GM23338 (cell line): ENCODE data around the gene NCKAP5. TPM values are rescaled to one million over a fixed set of nuclear protein-coding genes. Genes with fewer than 3 reads are reported as not detected.

Experiments
- ATAC-seq: fragments of 200-7000 bp; cut with Tn5 transposase; 3 replicates; pipeline ENCODE4 v1.9.1; 2020
- DNase-seq: peaks from one replicate; pipeline ENCODE4 v3.0.0-alpha.2; 2015; ENCODE audit warnings: low spot score
- H2AFZ ChIP-seq: fragments of 200-600 bp; sonication (generic); 2 replicates; pipeline ENCODE4 v1.8.0; 2016; ENCODE audit warnings: antibody characterized with exemption, mild to moderate bottlenecking, moderate library complexity
- H3F3A ChIP-seq: fragments of 200-600 bp; sonication (generic); replicated peaks from 2 replicates; pipeline ENCODE4 v1.8.0; 2017; ENCODE audit warnings: antibody characterized with exemption, mixed run types, low read depth
- H3K27ac ChIP-seq: fragments of 200-600 bp; sonication (generic); 2 replicates; pipeline ENCODE4 v1.6.1; 2016; ENCODE audit warnings: low read depth
- H3K27me3 ChIP-seq: fragments of 200-600 bp; sonication (generic); 2 replicates; pipeline ENCODE4 v1.8.0; 2016; ENCODE audit warnings: mild to moderate bottlenecking, mixed run types, moderate library complexity; ENCODE audit not compliant: insufficient read depth
- H3K36me3 ChIP-seq: fragments of 200-600 bp; sonication (generic); 2 replicates; pipeline ENCODE4 v1.8.0; 2016; ENCODE audit warnings: mild to moderate bottlenecking; ENCODE audit not compliant: insufficient read depth
- H3K4me1 ChIP-seq: fragments of 200-600 bp; sonication (generic); 2 replicates; pipeline ENCODE4 v1.8.0; 2016; ENCODE audit warnings: mild to moderate bottlenecking, moderate library complexity; ENCODE audit not compliant: insufficient read depth
- H3K4me2 ChIP-seq: fragments of 200-600 bp; sonication (generic); 2 replicates; pipeline ENCODE4 v1.7.1; 2017; ENCODE audit warnings: mixed run types
- H3K4me3 ChIP-seq: fragments of 200-600 bp; sonication (generic); 2 replicates; pipeline ENCODE4 v1.6.1; 2016; ENCODE audit warnings: mixed run types
- H3K79me2 ChIP-seq: fragments of 200-600 bp; sonication (generic); replicated peaks from 2 replicates; pipeline ENCODE4 v1.8.0; 2017; ENCODE audit warnings: mild to moderate bottlenecking; ENCODE audit not compliant: insufficient read depth
- H3K9me2 ChIP-seq: fragments of 200-600 bp; sonication (generic); 2 replicates; pipeline ENCODE4 v1.8.0; 2017; ENCODE audit not compliant: insufficient read depth
- H4K20me1 ChIP-seq: fragments of 200-600 bp; sonication (generic); replicated peaks from 2 replicates; pipeline ENCODE4 v1.8.0; 2017; ENCODE audit warnings: mild to moderate bottlenecking; ENCODE audit not compliant: insufficient read depth
- H3K27ac Mint-ChIP-seq: 2 replicates; pipeline ENCODE4 v1.8.0; 2020; ENCODE audit warnings: inconsistent platforms, mild to moderate bottlenecking, moderate library complexity, mixed read lengths
- H3K27me3 Mint-ChIP-seq: 3 replicates; pipeline ENCODE4 v1.8.0; 2022; ENCODE audit warnings: low read depth, mild to moderate bottlenecking, moderate library complexity, mixed read lengths, inconsistent platforms; ENCODE audit not compliant: insufficient read depth, poor library complexity
- H3K36me3 Mint-ChIP-seq: 3 replicates; pipeline ENCODE4 v1.8.0; 2021; ENCODE audit warnings: low read depth, mild to moderate bottlenecking, inconsistent platforms, moderate library complexity, mixed read lengths
- H3K4me1 Mint-ChIP-seq: 3 replicates; pipeline ENCODE4 v1.8.0; 2020; ENCODE audit warnings: mild to moderate bottlenecking, inconsistent platforms, mixed read lengths
- H3K4me3 Mint-ChIP-seq: 3 replicates; pipeline ENCODE4 v1.8.0; 2021; ENCODE audit warnings: moderate library complexity, mild to moderate bottlenecking, inconsistent platforms, mixed read lengths
- H3K9me3 Mint-ChIP-seq: 3 replicates; pipeline ENCODE4 v1.8.0; 2020; ENCODE audit warnings: moderate library complexity, mild to moderate bottlenecking, inconsistent platforms, mixed read lengths
- CREB1 ChIP-seq: fragments of 250-450 bp; sonication (Bioruptor Pico); IDR thresholded peaks from 2 replicates; pipeline ENCODE4 v1.5.0; 2020; ENCODE audit warnings: low read depth, mild to moderate bottlenecking, moderate library complexity
- ETS1 ChIP-seq: IDR thresholded peaks from 2 replicates; pipeline ENCODE4 v1.6.1; 2016; ENCODE audit warnings: antibody characterized with exemption
- EZH2 ChIP-seq: fragments of 200-600 bp; sonication (generic); IDR thresholded peaks from one replicate; pipeline ENCODE4 v1.8.0; 2017; ENCODE audit warnings: antibody characterized with exemption, mild to moderate bottlenecking, low read depth; ENCODE audit not compliant: unreplicated experiment
- JUNB ChIP-seq: IDR thresholded peaks from one replicate; pipeline ENCODE4 v1.6.1; 2016; ENCODE audit warnings: antibody characterized with exemption; ENCODE audit not compliant: unreplicated experiment
- NANOG ChIP-seq: IDR thresholded peaks from 2 replicates; pipeline ENCODE4 v1.6.1; 2016; ENCODE audit warnings: antibody characterized with exemption, borderline replicate concordance
- POLR2AphosphoS5 ChIP-seq: IDR thresholded peaks from 2 replicates; pipeline ENCODE4 v1.6.1; 2016; ENCODE audit warnings: antibody characterized with exemption, low read depth
- REST ChIP-seq: IDR thresholded peaks from one replicate; pipeline ENCODE4 v1.6.1; 2018; ENCODE audit warnings: antibody characterized with exemption; ENCODE audit not compliant: unreplicated experiment
- STAT1 ChIP-seq: IDR thresholded peaks from one replicate; pipeline ENCODE4 v1.6.1; 2016; ENCODE audit warnings: antibody characterized with exemption; ENCODE audit not compliant: unreplicated experiment
- ZNF114 ChIP-seq: fragments of 250-450 bp; sonication (Bioruptor Pico); IDR thresholded peaks from 2 replicates; pipeline ENCODE4 v1.5.0; 2020; ENCODE audit warnings: mild to moderate bottlenecking, moderate library complexity
- ZNF331 ChIP-seq: fragments of 250-450 bp; sonication (Bioruptor Pico); IDR thresholded peaks from 2 replicates; pipeline ENCODE4 v1.5.0; 2020; ENCODE audit warnings: low read depth, mild to moderate bottlenecking, moderate library complexity
- ZNF462 ChIP-seq: fragments of 250-450 bp; sonication (Bioruptor Pico); IDR thresholded peaks from 2 replicates; pipeline ENCODE4 v1.5.0; 2020; ENCODE audit warnings: mild to moderate bottlenecking, moderate library complexity
- polyA plus RNA-seq: library from polyadenylated mRNA; unstranded; fragments of >200 nt; fragmentation: Nextera tagmentation; extraction: Ambion mirVana; gene quantifications from 2 replicates; pipeline ENCODE4 v1.2.1, GENCODE V29; 2016
- total RNA-seq: library from RNA; depleted of rRNA; stranded (reverse); fragments of >200 nt; shearing (Covaris generic); gene quantifications from 2 replicates; pipeline ENCODE4 v1.2.3, GENCODE V29; 2014

Gene NCKAP5
- total and polyA plus RNA-seq, 2 experiments from 2014 or later: 0.34 to 0.73 TPM

- Mint-ChIP-seq H3K4me3 (no peak overlapping the region), H3K27ac (no peak overlapping the region), H3K4me1 (peaks cover 18% of the 10 kb centered on the region), H3K9me3 (no peaks in the 10 kb centered on the region), H3K36me3 (no peaks in the 10 kb centered on the region), H3K27me3 (peaks cover 1% of the 10 kb centered on the region)
- no peaks in the 10 kb centered on the region for H3K79me2 ChIP-seq
- peak overlapping the region; percentile 11; the same call in 1 of the 2 replicates for H3K4me2 ChIP-seq
- H3K27ac ChIP-seq: no peak overlapping the region; the same call in 1 of the 2 replicates
- peaks cover 5% of the 10 kb centered on the region; the same call in 1 of the 2 replicates for H3K9me2 ChIP-seq
- peak; percentile 16 for DNase-seq
- no peak for TF ChIP-seq ETS1
- no peaks in the 10 kb centered on the region for H3K27me3 ChIP-seq
- no peaks in the 10 kb centered on the region for H4K20me1 ChIP-seq
- no peaks in the 10 kb centered on the region for H3F3A ChIP-seq
- H3K4me1 ChIP-seq: no peaks in the 10 kb centered on the region
- peak overlapping the region; percentile 39 for H2AFZ ChIP-seq
- H3K36me3 ChIP-seq: no peaks in the 10 kb centered on the region
- peak; percentile 24; the same call in 2 of the 3 replicates for ATAC-seq
- H3K4me3 ChIP-seq: no peak overlapping the region
Observed at GRCh38 chr2:133326652-133327397, 241.4 kb downstream of the NCKAP5 start.

GRCh38 chr2:133324150-133324561, 244.1 kb downstream of the NCKAP5 start:
- no peak overlapping the region for H3K4me3 ChIP-seq
- H3K9me3 Mint-ChIP-seq: no peaks in the 10 kb centered on the region
- H3K36me3 ChIP-seq: no peaks in the 10 kb centered on the region
- H3K36me3 Mint-ChIP-seq: no peaks in the 10 kb centered on the region
- no peaks in the 10 kb centered on the region for H3K9me2 ChIP-seq
- no peaks in the 10 kb centered on the region for H3K27me3 ChIP-seq
- no peak overlapping the region for H3K4me3 Mint-ChIP-seq
- H3K27me3 Mint-ChIP-seq: peaks cover 3% of the 10 kb centered on the region
- H3K4me2 ChIP-seq: no peak overlapping the region
- H3K27ac ChIP-seq: no peak overlapping the region
- no peaks in the 10 kb centered on the region for H3K79me2 ChIP-seq
- H3K4me1 Mint-ChIP-seq: peaks cover 22% of the 10 kb centered on the region
- no peaks in the 10 kb centered on the region for H3F3A ChIP-seq
- H2AFZ ChIP-seq: no peak overlapping the region
- ATAC-seq (no peak), DNase-seq (peak; percentile 12)
- no peaks in the 10 kb centered on the region for H3K4me1 ChIP-seq
- H4K20me1 ChIP-seq: no peaks in the 10 kb centered on the region
- no peak overlapping the region for H3K27ac Mint-ChIP-seq
- no peak for TF ChIP-seq ZNF331 (CRISPR knock-in tag)
- no peak for TF ChIP-seq EZH2
- no peak for TF ChIP-seq JUNB
- no peak for TF ChIP-seq ZNF462
- no peak for TF ChIP-seq REST
- TF ChIP-seq STAT1: no peak
- TF ChIP-seq POLR2AphosphoS5: no peak
- TF ChIP-seq CREB1: no peak
- no peak for TF ChIP-seq ZNF114 (CRISPR knock-in tag)
- no peak for TF ChIP-seq NANOG
